HepG2 (cell line): ENCODE data around the gene EPB41L1. TPM values are rescaled to one million over a fixed set of nuclear protein-coding genes. Genes with fewer than 3 reads are reported as not detected.

Experiments
- ARNT ChIP-seq: fragments of 450-650 bp; IDR thresholded peaks from 2 replicates; pipeline ENCODE4 v1.6.1; 2017
- CHCHD3 ChIP-seq: sonication (generic); formaldehyde crosslinking; IDR thresholded peaks from 2 replicates; pipeline ENCODE4 v1.8.0; 2022; ENCODE audit warnings: mild to moderate bottlenecking, missing genetic modification reagents, moderate library complexity
- ELF4 ChIP-seq: sonication (generic); formaldehyde crosslinking; IDR thresholded peaks from 2 replicates; pipeline ENCODE4 v1.5.0; 2020; ENCODE audit warnings: missing genetic modification reagents, mild to moderate bottlenecking, moderate library complexity, borderline replicate concordance
- MAF1 ChIP-seq: sonication (generic); formaldehyde crosslinking; IDR thresholded peaks from 2 replicates; pipeline ENCODE4 v1.5.0; 2020; ENCODE audit warnings: missing genetic modification reagents, borderline replicate concordance
- NRL ChIP-seq: sonication (generic); formaldehyde crosslinking; IDR thresholded peaks from 2 replicates; pipeline ENCODE4 v1.5.0; 2020; ENCODE audit warnings: missing genetic modification reagents, mild to moderate bottlenecking, moderate library complexity, borderline replicate concordance
- RORA ChIP-seq: sonication (generic); formaldehyde crosslinking; IDR thresholded peaks from 2 replicates; pipeline ENCODE4 v1.5.0; 2020; ENCODE audit warnings: mild to moderate bottlenecking, missing genetic modification reagents, moderate library complexity
- polyA plus RNA-seq, 8 experiments: library from polyadenylated mRNA; depleted of rRNA in 3 of 8; stranded (reverse) in 7 of 8; unstranded in 1 of 8; fragments of >200 nt; fragmentation: Illumina TruSeq in 4 of 8; extraction: Trizol in 4 of 8; gene quantifications; 2 replicates each; pipeline versions ENCODE4 v1.2.1 to v1.2.3, GENCODE V29; 2011 to 2016; ENCODE audit warnings: low read depth in 4 of 8, missing spikeins in 1 of 8, mixed read lengths in 1 of 8; ENCODE audit not compliant: insufficient read depth in 1 of 8
- total RNA-seq, 5 experiments: library from RNA; depleted of rRNA; stranded (reverse); fragments of >200 nt; fragmentation: Illumina TruSeq; extraction: Trizol; gene quantifications; 2 replicates each; pipeline ENCODE4 v1.2.3, GENCODE V29; 2016; ENCODE audit warnings: low read depth in 1 of 5
- TF ChIP-seq, protein P1 (sequence below): sonication (generic); formaldehyde crosslinking; IDR thresholded peaks from 2 replicates; pipeline ENCODE4 v1.4.0; 2020; ENCODE audit warnings: mild to moderate bottlenecking, missing genetic modification reagents
- TF ChIP-seq, protein P2 (sequence below): IDR thresholded peaks from 2 replicates; pipeline ENCODE4 v1.6.1; 2012; ENCODE audit warnings: inconsistent platforms
- TF ChIP-seq, protein P3 (sequence below): sonication (generic); formaldehyde crosslinking; IDR thresholded peaks from 2 replicates; pipeline ENCODE4 v1.8.1; 2022; ENCODE audit warnings: mild to moderate bottlenecking, missing genetic modification reagents
- TF ChIP-seq, protein P4 (sequence below): sonication (generic); formaldehyde crosslinking; IDR thresholded peaks from 2 replicates; pipeline ENCODE4 v1.4.0; 2020; ENCODE audit warnings: missing genetic modification reagents
- TF ChIP-seq, protein P5 (sequence below): sonication (generic); formaldehyde crosslinking; IDR thresholded peaks from 2 replicates; pipeline ENCODE4 v1.5.0; 2020; ENCODE audit warnings: mild to moderate bottlenecking, missing genetic modification reagents, moderate library complexity

The EPB41L1 gene
- total and polyA plus RNA-seq, 2 of the 13 experiments (the other 11 are each of a cell fraction or from before 2014, with no cell fraction given): 16.7 to 39.0 TPM

DNA sequence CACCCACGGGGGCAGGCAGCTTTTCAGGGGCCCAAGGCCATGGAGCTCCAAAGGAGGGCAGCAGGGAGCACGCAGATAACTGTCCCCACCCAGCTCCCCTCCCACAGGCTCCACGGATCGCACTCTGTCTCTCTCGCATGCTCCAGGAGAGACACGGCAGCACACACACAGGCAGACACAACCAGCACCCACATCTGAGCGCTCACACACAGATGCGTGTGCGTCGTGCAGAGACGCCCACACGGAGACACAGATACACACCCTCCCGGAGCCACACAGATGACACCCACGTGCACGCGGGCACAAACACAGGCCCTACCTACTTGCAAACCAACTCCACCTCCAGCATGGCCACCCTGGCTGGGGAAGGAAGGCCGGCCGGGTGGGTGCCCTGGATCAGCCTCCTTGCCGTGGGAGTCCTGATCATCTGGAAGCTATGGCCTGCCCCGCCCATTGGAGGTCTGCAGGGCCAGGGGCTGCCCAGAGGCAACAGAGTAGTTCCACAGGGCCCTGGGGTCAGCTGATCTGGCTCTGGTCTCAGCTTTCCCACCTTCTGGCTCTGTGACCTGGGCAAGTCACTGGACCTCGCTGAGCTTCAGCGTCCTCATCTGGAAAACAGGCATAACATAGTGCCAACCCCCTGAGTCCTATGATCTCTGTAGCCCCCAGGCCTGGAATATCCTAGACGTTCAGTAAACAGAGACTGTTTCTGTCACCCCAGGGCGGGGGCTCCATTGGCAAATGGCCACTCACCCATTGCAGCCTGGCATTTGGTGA lies 113.3 kb downstream of the EPB41L1 start (continued):
- TF ChIP-seq, protein P1, sequence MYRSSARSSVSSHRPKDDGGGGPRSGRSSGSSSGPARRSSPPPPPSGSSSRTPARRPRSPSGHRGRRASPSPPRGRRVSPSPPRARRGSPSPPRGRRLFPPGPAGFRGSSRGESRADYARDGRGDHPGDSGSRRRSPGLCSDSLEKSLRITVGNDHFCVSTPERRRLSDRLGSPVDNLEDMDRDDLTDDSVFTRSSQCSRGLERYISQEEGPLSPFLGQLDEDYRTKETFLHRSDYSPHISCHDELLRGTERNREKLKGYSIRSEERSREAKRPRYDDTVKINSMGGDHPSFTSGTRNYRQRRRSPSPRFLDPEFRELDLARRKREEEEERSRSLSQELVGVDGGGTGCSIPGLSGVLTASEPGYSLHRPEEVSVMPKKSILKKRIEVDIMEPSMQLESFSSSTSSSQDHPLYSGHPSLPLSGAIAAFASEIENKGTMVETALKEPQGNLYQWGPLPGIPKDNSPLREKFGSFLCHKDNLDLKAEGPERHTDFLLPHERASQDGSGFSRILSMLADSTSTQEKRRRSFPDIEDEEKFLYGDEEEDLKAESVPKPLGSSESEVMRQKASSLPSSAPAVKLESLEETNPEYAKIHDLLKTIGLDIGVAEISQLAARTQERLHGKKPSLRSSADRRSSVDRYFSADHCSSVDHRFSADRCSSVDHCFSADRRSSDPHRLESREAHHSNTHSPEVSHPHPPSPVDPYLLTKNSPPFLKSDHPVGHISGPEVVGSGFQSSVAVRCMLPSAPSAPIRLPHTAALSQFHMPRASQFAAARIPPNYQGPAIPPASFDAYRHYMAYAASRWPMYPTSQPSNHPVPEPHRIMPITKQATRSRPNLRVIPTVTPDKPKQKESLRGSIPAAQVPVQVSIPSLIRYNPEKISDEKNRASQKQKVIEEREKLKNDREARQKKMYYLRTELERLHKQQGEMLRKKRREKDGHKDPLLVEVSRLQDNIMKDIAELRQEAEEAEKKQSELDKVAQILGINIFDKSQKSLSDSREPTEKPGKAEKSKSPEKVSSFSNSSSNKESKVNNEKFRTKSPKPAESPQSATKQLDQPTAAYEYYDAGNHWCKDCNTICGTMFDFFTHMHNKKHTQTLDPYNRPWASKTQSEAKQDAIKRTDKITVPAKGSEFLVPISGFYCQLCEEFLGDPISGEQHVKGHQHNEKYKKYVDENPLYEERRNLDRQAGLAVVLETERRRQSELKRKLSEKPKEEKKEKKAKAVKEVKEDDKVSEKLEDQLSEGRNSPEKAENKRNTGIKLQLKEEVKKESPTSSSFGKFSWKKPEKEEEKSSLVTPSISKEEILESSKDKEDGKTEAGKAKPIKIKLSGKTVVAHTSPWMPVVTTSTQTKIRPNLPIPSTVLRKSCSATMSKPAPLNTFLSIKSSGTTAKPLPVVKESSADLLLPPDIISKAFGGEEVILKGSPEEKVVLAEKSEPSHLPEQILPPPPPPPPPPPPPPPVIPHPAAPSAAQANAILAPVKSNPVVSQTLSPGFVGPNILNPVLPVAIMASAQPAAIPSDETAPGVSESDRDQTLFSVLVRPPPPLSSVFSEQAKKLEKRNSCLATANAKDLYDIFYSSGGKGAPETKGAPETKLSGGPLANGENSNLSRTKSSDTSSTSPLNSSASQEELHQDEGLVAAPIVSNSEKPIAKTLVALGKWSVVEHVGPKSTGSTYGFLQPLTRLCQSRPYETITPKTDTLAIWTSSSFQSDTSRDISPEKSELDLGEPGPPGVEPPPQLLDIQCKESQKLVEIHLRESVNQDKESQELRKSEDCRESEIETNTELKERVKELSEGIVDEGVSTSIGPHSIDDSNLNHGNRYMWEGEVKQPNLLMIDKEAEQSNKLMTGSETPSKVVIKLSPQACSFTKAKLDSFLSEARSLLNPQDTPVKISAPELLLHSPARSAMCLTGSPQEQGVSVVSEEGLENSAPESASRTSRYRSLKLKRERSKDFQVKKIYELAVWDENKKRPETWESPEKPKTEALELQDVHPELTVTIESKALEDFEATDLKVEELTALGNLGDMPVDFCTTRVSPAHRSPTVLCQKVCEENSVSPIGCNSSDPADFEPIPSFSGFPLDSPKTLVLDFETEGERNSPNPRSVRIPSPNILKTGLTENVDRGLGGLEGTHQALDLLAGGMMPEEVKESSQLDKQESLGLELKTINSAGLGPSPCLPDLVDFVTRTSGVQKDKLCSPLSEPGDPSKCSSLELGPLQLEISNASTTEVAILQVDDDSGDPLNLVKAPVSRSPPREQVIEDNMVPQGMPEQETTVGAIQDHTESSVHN (CRISPR knock-in tag): peak; percentile 50; the same call in 1 of the 2 replicates
- TF ChIP-seq CHCHD3 (CRISPR knock-in tag) (0 out of 2 replicates have a peak, but pooled peaks have one; percentile 26), ARNT (no peak), ELF4 (no peak), MAF1 (CRISPR knock-in tag) (no peak), NRL (CRISPR knock-in tag) (0 out of 2 replicates have a peak, but pooled peaks have one; percentile 11), RORA (CRISPR knock-in tag) (no peak)
- TF ChIP-seq, protein P2, sequence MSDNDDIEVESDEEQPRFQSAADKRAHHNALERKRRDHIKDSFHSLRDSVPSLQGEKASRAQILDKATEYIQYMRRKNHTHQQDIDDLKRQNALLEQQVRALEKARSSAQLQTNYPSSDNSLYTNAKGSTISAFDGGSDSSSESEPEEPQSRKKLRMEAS: 0 out of 2 replicates have a peak, but pooled peaks have one; percentile 35
- TF ChIP-seq, protein P3, sequence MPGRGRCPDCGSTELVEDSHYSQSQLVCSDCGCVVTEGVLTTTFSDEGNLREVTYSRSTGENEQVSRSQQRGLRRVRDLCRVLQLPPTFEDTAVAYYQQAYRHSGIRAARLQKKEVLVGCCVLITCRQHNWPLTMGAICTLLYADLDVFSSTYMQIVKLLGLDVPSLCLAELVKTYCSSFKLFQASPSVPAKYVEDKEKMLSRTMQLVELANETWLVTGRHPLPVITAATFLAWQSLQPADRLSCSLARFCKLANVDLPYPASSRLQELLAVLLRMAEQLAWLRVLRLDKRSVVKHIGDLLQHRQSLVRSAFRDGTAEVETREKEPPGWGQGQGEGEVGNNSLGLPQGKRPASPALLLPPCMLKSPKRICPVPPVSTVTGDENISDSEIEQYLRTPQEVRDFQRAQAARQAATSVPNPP (CRISPR knock-in tag): no peak
- TF ChIP-seq, protein P4, sequence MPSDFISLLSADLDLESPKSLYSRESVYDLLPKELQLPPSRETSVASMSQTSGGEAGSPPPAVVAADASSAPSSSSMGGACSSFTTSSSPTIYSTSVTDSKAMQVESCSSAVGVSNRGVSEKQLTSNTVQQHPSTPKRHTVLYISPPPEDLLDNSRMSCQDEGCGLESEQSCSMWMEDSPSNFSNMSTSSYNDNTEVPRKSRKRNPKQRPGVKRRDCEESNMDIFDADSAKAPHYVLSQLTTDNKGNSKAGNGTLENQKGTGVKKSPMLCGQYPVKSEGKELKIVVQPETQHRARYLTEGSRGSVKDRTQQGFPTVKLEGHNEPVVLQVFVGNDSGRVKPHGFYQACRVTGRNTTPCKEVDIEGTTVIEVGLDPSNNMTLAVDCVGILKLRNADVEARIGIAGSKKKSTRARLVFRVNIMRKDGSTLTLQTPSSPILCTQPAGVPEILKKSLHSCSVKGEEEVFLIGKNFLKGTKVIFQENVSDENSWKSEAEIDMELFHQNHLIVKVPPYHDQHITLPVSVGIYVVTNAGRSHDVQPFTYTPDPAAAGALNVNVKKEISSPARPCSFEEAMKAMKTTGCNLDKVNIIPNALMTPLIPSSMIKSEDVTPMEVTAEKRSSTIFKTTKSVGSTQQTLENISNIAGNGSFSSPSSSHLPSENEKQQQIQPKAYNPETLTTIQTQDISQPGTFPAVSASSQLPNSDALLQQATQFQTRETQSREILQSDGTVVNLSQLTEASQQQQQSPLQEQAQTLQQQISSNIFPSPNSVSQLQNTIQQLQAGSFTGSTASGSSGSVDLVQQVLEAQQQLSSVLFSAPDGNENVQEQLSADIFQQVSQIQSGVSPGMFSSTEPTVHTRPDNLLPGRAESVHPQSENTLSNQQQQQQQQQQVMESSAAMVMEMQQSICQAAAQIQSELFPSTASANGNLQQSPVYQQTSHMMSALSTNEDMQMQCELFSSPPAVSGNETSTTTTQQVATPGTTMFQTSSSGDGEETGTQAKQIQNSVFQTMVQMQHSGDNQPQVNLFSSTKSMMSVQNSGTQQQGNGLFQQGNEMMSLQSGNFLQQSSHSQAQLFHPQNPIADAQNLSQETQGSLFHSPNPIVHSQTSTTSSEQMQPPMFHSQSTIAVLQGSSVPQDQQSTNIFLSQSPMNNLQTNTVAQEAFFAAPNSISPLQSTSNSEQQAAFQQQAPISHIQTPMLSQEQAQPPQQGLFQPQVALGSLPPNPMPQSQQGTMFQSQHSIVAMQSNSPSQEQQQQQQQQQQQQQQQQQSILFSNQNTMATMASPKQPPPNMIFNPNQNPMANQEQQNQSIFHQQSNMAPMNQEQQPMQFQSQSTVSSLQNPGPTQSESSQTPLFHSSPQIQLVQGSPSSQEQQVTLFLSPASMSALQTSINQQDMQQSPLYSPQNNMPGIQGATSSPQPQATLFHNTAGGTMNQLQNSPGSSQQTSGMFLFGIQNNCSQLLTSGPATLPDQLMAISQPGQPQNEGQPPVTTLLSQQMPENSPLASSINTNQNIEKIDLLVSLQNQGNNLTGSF (CRISPR knock-in tag): no peak
- TF ChIP-seq, protein P5, sequence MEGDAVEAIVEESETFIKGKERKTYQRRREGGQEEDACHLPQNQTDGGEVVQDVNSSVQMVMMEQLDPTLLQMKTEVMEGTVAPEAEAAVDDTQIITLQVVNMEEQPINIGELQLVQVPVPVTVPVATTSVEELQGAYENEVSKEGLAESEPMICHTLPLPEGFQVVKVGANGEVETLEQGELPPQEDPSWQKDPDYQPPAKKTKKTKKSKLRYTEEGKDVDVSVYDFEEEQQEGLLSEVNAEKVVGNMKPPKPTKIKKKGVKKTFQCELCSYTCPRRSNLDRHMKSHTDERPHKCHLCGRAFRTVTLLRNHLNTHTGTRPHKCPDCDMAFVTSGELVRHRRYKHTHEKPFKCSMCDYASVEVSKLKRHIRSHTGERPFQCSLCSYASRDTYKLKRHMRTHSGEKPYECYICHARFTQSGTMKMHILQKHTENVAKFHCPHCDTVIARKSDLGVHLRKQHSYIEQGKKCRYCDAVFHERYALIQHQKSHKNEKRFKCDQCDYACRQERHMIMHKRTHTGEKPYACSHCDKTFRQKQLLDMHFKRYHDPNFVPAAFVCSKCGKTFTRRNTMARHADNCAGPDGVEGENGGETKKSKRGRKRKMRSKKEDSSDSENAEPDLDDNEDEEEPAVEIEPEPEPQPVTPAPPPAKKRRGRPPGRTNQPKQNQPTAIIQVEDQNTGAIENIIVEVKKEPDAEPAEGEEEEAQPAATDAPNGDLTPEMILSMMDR (CRISPR knock-in tag): peak; percentile 49
